Caco-2 (cell line): Measurements from ENCODE around the gene MT2A. TPM values are rescaled to one million over a fixed set of nuclear protein-coding genes. Genes with fewer than 3 reads are reported as not detected.
"Not testable (repeated sequence)": the region's sequence is repeated elsewhere in the genome, so short reads cannot be mapped to it uniquely, and the experiment has no call there.

Experiments used
- BruUV-seq: library from RNA; stranded (reverse); fragments of 400-500 nt; replicated peaks from 2 replicates; lab custom pipeline; 2021; lab: Mats Ljungman, UMichigan
- CTCF ChIA-PET: fragments of 300-600 bp; sonication (Branson Sonifier 250); formaldehyde crosslinking; loops from one replicate; lab custom pipeline; 2022; ENCODE audit warnings: antibody characterized with exemption; lab: Charles Lee
- POLR2A ChIA-PET: fragments of 300-600 bp; sonication (Branson Sonifier 250); formaldehyde crosslinking; loops from one replicate; lab custom pipeline; 2022; ENCODE audit warnings: antibody characterized with exemption; lab: Charles Lee
- DNase-seq, 2 experiments: peaks; one replicate each; pipeline versions ENCODE4 v3.0.0 to v3.0.0-alpha.2; 2020 to 2022
- H3K27me3 ChIP-seq: replicated peaks from 2 replicates; pipeline ENCODE4 v1.6.0; 2011; ENCODE audit warnings: low read length; ENCODE audit not compliant: control insufficient read depth, insufficient read depth
- H3K36me3 ChIP-seq: 2 replicates; pipeline ENCODE4 v1.5.1; 2011; ENCODE audit warnings: low read length; ENCODE audit not compliant: control insufficient read depth, insufficient read depth
- H3K4me1 ChIP-seq: fragments of 250-450 bp; sonication (Bioruptor Pico); 2 replicates; pipeline ENCODE4 v1.5.1; 2020; ENCODE audit warnings: mild to moderate bottlenecking
- H3K4me3 ChIP-seq: 2 replicates; pipeline ENCODE4 v1.5.1; 2011; ENCODE audit warnings: low read depth, mild to moderate bottlenecking, control low read depth, low read length
- H3K9me3 ChIP-seq: fragments of 250-450 bp; sonication (Bioruptor Pico); 2 replicates; pipeline ENCODE4 v1.5.1; 2020; ENCODE audit warnings: mild to moderate bottlenecking, moderate library complexity
- H3K27ac Mint-ChIP-seq: one replicate; pipeline ENCODE4 v1.8.0; 2022; ENCODE audit warnings: mixed read lengths; ENCODE audit not compliant: unreplicated experiment
- H3K27me3 Mint-ChIP-seq: one replicate; pipeline ENCODE4 v1.8.0; 2022; ENCODE audit warnings: mixed read lengths; ENCODE audit not compliant: insufficient read depth, unreplicated experiment
- H3K36me3 Mint-ChIP-seq: one replicate; pipeline ENCODE4 v1.8.0; 2022; ENCODE audit warnings: mild to moderate bottlenecking, mixed read lengths; ENCODE audit not compliant: insufficient read depth, unreplicated experiment
- H3K4me1 Mint-ChIP-seq: one replicate; pipeline ENCODE4 v1.8.0; 2022; ENCODE audit warnings: low read depth, mixed read lengths; ENCODE audit not compliant: unreplicated experiment
- H3K4me3 Mint-ChIP-seq: one replicate; pipeline ENCODE4 v1.8.0; 2022; ENCODE audit warnings: mild to moderate bottlenecking, moderate library complexity, mixed read lengths; ENCODE audit not compliant: unreplicated experiment
- H3K9me3 Mint-ChIP-seq: one replicate; pipeline ENCODE4 v1.8.0; 2022; ENCODE audit warnings: mixed read lengths; ENCODE audit not compliant: unreplicated experiment
- intact Hi-C: fragments of 100-400 bp; cut with micrococcal nuclease; formaldehyde crosslinking; loops from one replicate; pipeline ENCODE4 v1.10.0; 2022; ENCODE audit not compliant: unreplicated experiment
- total RNA-seq: library from RNA; stranded (reverse); gene quantifications from 2 replicates; pipeline ENCODE4 v1.2.3, GENCODE V29; 2022
- TF ChIP-seq, protein P1 (sequence below), 2 experiments: fragments of 200-600 bp in 1 of 2; IDR thresholded peaks; 1 replicate in 1 of 2; 2 replicates in 1 of 2; pipeline versions ENCODE4 v1.5.1 to v1.8.0; 2011 to 2022; ENCODE audit warnings: antibody characterized with exemption in 1 of 2, control low read depth in 1 of 2, inconsistent platforms in 1 of 2, low read depth in 1 of 2, low read length in 1 of 2, mild to moderate bottlenecking in 1 of 2, moderate library complexity in 1 of 2; ENCODE audit not compliant: insufficient read depth in 1 of 2, severe bottlenecking in 1 of 2, unreplicated experiment in 1 of 2

MT2A gene
- total RNA-seq, 1 experiment from 2014 or later, result 10.5 TPM

- intact Hi-C loops, result loop anchor here (1.0 to 2.0 kb wide), 3 partner anchors 23 to 212 kb away; no protein-coding TSS in a partner anchor
- Mint-ChIP-seq H3K36me3 (no peaks in the 10 kb centered on the region), H3K27me3 (peaks cover 8% of the 10 kb centered on the region), H3K4me3 (no peak overlapping the region), H3K4me1 (no peaks in the 10 kb centered on the region), H3K27ac (no peak overlapping the region), H3K9me3 (peaks cover 25% of the 10 kb centered on the region)
- CTCF ChIA-PET, result interaction anchor here (0.8 to 1.4 kb wide), 2 partner anchors 124 to 125 kb away, joined by 3 to 10 read pairs; no protein-coding TSS in a partner anchor
- POLR2A ChIA-PET, result no interaction called here
- peaks cover 9% of the 10 kb centered on the region; the same call in 1 of the 2 replicates for H3K9me3 ChIP-seq
- BruUV-seq, result no TSS peak
- DNase-seq, result no peak
- TF ChIP-seq, protein P1, sequence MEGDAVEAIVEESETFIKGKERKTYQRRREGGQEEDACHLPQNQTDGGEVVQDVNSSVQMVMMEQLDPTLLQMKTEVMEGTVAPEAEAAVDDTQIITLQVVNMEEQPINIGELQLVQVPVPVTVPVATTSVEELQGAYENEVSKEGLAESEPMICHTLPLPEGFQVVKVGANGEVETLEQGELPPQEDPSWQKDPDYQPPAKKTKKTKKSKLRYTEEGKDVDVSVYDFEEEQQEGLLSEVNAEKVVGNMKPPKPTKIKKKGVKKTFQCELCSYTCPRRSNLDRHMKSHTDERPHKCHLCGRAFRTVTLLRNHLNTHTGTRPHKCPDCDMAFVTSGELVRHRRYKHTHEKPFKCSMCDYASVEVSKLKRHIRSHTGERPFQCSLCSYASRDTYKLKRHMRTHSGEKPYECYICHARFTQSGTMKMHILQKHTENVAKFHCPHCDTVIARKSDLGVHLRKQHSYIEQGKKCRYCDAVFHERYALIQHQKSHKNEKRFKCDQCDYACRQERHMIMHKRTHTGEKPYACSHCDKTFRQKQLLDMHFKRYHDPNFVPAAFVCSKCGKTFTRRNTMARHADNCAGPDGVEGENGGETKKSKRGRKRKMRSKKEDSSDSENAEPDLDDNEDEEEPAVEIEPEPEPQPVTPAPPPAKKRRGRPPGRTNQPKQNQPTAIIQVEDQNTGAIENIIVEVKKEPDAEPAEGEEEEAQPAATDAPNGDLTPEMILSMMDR (IDR thresholded peaks at IDR 0.05; ENCODE audit: insufficient read depth in 1 of 2, low read depth in 1 of 2, low read length in 1 of 2, severe bottlenecking in 1 of 2, unreplicated experiment in 1 of 2), result no peak
- no peak overlapping the region for H3K4me3 ChIP-seq
- no peaks in the 10 kb centered on the region for H3K27me3 ChIP-seq
- H3K4me1 ChIP-seq, result no peaks in the 10 kb centered on the region
- H3K36me3 ChIP-seq, result no peaks in the 10 kb centered on the region
Measured at GRCh38 chr16:56577300-56577625, 31.1 kb upstream of the MT2A start.

- ChIA-PET CTCF (no interaction called here), POLR2A (no interaction called here)
- Histone ChIP-seq H3K9me3 (no peaks in the 10 kb centered on the region), H3K36me3 (no peaks in the 10 kb centered on the region), H3K4me3 (no peak overlapping the region), H3K27me3 (no peaks in the 10 kb centered on the region), H3K4me1 (no peaks in the 10 kb centered on the region)
- BruUV-seq, result no TSS peak
- Mint-ChIP-seq H3K36me3 (no peaks in the 10 kb centered on the region), H3K9me3 (peaks cover under 1% of the 10 kb centered on the region), H3K4me1 (no peaks in the 10 kb centered on the region), H3K4me3 (no peak overlapping the region), H3K27ac (no peak overlapping the region), H3K27me3 (peaks cover 9% of the 10 kb centered on the region)
- DNase-seq, result no peak
- TF ChIP-seq, protein P1 (IDR thresholded peaks at IDR 0.05; ENCODE audit: insufficient read depth in 1 of 2, low read depth in 1 of 2, low read length in 1 of 2, severe bottlenecking in 1 of 2, unreplicated experiment in 1 of 2), result no peak
- intact Hi-C loops, result no loop called here
Measured at GRCh38 chr16:56580391-56581048, 27.9 kb upstream of the MT2A start.

DNA sequence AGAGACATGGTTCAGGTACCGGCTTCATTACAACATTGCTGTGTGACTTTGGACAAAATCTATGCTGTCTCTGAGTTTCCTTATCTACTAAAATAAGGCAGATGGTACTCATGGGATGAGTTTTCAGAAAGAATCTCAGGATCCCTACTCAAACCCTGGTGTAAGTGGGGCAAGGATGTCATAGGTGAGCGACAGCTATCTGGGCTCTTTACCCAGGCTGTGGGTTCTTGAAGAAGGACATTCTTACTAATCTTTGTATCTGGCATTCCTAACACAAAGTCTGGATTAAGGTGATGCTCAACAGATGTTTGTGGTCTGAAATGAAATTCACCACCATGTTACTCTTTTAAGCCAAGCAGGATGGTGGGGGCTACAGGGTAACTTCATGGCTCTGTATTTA lies 25.5 kb upstream of the MT2A start:
- H3K9me3 ChIP-seq, BruUV-seq, H3K4me3 ChIP-seq, H3K27me3 ChIP-seq, H3K27ac Mint-ChIP-seq, H3K36me3 ChIP-seq, POLR2A ChIA-PET, H3K4me3 Mint-ChIP-seq, H3K36me3 Mint-ChIP-seq, H3K9me3 Mint-ChIP-seq, H3K4me1 Mint-ChIP-seq, intact Hi-C loops, DNase-seq, H3K4me1 ChIP-seq: not testable (repeated sequence)
- peaks cover 12% of the 10 kb centered on the region for H3K27me3 Mint-ChIP-seq
- CTCF ChIA-PET, result interaction anchor here (1.5 kb wide), 1 partner anchor 18 kb away, joined by 3 read pairs; no protein-coding TSS in a partner anchor
